KOPT-K1 (cell line): ENCODE measurements around the gene SLC7A5.

Source experiments
- H3K27ac ChIP-seq: fragments of 200-600 bp; sonication (generic); 2 replicates; pipeline ENCODE4 v1.5.1; 2016; ENCODE audit warnings: antibody characterized with exemption, mild to moderate bottlenecking, low read depth, low read length; ENCODE audit not compliant: poor library complexity, severe bottlenecking
- H3K36me3 ChIP-seq: fragments of 200-600 bp; sonication (generic); 2 replicates; pipeline ENCODE4 v1.5.1; 2017; ENCODE audit warnings: antibody characterized with exemption, mild to moderate bottlenecking, low read length, moderate library complexity; ENCODE audit not compliant: insufficient read depth
- H3K9me3 ChIP-seq: fragments of 200-600 bp; sonication (generic); 2 replicates; pipeline ENCODE4 v1.5.1; 2017; ENCODE audit warnings: antibody characterized with exemption, low read length, mild to moderate bottlenecking; ENCODE audit not compliant: insufficient read depth, poor library complexity, severe bottlenecking

The SLC7A5 gene

GRCh38 chr16:87846705-87847466, 22.4 kb downstream of the SLC7A5 start:
- Histone ChIP-seq H3K27ac (no peak overlapping the region), H3K36me3 (peaks cover 96% of the 10 kb centered on the region), H3K9me3 (no peaks in the 10 kb centered on the region)

DNA sequence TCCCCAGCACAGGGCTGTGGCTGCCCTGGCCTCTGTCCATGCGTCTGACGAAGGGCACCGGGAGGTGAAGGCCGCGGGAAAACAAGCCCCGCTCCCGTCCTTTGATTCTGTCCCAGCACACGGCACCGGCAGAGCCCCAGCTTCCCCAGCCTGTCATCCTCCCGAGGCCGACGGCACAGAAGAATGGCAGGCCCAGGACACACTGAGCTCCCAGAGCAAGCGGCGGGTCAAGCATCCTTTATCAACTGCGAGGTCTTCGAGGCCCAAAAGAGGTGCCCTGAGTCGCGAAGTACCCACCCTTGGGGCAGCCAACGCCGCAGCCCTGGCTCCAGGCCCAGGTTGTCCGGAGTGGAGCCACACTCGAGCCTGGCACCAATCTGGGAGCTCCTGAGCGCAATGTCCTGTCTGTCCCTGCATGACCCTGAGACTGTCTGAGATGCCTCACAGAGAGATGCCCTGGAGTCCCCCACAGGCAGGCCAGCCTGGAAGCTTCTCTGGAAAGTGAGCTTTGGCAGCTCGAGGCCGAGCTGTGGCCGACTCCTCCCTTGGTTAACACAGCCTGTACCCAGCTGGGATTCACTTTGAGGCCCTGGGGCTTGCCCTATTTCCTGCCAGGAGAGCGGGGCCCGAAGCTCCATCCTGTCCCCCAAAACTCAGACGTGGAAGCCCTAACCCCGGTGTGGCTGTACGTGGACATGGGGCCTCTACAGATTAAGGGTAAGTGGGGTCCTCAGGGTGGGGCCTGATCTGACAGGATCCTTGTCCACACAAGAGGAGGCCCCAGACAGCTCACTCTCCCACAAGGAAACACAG, 23.3 kb downstream of the SLC7A5 start:
- Histone ChIP-seq H3K27ac (no peak overlapping the region), H3K36me3 (peaks cover 96% of the 10 kb centered on the region), H3K9me3 (no peaks in the 10 kb centered on the region)

DNA sequence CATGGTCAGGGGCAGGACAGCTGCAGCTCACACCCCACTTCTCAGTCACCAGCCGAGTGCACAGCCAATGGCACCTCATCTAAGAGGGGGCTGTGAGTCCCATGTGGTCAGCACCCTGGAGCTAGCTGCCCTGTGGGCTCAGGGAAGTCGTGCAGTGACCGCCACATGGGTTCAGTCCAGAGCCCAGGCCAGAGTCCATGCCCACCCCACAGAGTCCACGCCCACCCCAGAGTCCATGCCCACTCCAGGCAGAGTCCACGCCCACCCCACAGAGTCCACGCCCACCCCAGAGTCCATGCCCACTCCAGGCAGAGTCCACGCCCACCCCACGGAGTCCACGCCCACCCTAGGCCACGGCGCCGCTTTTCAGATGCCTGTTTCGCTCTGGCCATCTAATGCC, 24.1 kb downstream of the SLC7A5 start:
- Histone ChIP-seq H3K27ac (no peak overlapping the region), H3K36me3 (peaks cover 96% of the 10 kb centered on the region), H3K9me3 (no peaks in the 10 kb centered on the region)

DNA sequence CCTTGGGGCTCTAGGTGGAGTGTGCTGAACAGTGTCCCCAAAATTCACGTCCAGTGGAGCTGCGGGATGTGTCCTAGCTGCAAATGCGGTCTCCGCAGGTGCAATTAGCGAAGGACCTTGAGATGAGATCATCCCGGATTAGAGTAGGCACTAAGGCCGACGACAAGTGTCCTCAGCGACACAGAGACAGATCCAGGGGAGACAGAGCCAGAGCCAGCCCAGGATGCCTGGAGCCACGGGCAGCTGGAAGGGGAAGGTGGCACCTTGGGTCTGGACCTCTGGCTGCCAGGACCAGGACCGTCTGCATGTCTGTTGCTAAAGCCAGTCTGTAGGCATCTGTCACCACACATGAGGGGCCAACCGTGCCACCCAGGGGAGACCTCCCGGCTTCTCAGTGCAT, 24.5 kb downstream of the SLC7A5 start:
- Histone ChIP-seq H3K27ac (no peak overlapping the region), H3K36me3 (peaks cover 96% of the 10 kb centered on the region)

GRCh38 chr16:87844120-87844733, 25.1 kb downstream of the SLC7A5 start:
- no peaks in the 10 kb centered on the region for H3K9me3 ChIP-seq
- peaks cover 96% of the 10 kb centered on the region for H3K36me3 ChIP-seq
- no peak overlapping the region for H3K27ac ChIP-seq

More for the DNA sequence above, 24.5 kb downstream of the SLC7A5 start:
- no peaks in the 10 kb centered on the region for H3K9me3 ChIP-seq

DNA sequence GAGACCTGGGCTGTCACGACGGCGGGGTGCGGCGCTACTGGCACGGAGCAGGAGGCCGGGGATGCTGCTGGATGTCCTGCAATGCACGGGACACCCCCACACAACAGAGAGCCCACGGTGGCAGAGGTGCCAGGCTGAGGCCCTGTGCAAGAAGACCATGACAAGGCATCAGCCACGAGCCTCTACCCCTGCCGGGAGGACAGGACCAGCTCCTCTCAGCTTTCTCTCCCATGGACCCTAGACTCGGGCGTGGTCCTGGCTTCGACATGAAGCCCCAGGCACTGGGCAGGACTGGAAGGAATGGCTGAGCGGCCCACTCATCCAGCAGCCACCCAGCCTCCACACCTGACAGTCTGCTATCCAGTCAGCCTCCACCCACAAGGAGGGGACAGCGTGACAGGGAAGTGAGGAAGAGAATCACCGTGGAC, 25.6 kb downstream of the SLC7A5 start:
- Histone ChIP-seq H3K27ac (no peak overlapping the region), H3K36me3 (peaks cover 96% of the 10 kb centered on the region), H3K9me3 (no peaks in the 10 kb centered on the region)

DNA sequence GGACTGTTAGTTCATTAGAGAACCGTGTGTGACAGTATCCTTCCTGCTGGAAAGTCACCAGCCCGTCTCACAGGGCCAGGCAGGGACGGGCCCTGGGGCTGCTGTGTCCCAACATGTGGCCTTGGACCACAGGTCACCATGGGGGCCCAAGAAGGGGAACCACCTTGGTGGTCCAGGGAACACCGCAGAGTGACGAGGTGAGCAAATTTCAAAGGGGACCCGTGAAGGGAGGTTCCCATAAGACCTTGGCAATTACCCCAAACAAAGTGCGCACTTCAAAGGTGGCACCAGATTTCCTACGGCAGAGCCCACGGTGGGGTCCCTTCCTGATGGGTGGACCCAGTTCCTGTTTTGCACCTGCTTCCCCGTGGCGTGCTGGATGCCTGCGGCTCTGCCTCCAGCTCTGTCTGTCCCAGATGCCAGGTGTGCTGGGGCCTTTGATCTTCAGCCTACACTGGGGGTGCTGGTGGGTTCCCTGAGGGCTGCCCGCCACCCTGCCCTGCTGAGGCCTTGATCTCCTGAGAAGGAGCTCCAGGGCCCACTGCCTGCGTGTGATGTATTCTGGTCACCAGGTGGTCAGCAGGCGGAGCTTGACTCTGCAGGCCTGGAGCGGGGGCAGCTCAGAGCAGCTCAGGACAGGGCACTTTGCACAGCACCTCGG, 27.0 kb downstream of the SLC7A5 start:
- Histone ChIP-seq H3K36me3 (peaks cover 96% of the 10 kb centered on the region), H3K9me3 (no peaks in the 10 kb centered on the region), H3K27ac (peak overlapping the region; percentile 43)

GRCh38 chr16:87841340-87842208, 27.7 kb downstream of the SLC7A5 start:
- peak overlapping the region; percentile 43 for H3K27ac ChIP-seq
- peaks cover 96% of the 10 kb centered on the region for H3K36me3 ChIP-seq
- H3K9me3 ChIP-seq, result no peaks in the 10 kb centered on the region

DNA sequence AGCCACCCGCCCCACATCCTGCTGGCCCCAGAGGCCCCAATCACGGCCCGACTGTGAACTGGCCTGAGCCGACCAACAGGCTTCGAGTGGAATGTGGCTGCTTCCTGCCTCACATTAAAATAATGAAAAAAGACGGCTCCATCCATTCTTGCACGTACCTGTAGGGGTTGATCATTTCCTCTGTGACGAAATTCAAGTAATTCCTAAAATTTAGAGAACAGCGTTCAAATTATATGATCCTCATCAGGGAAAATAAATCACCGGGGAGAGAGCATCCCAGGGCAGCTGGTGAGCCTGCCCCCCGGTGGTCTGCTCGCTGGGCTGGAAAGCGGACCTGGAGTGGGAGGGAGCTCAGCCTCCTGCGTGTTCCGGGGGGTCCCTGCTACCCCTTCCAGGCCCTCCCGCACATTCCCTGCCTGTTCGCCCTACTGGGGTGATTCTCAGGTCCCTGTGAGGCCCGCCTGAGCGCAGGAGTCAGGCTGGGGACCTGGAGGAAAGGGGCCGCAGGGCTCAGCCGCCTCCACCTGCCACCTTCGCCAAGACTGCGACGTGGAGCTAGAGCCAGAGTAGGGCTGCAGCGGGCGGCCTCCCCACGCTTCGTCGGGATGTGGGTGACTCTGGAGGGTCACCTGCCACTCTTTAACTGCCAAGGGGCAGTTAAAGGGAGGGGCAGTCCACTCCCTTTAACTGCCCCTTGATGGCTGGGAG, 28.9 kb downstream of the SLC7A5 start:
- Histone ChIP-seq H3K9me3 (no peaks in the 10 kb centered on the region), H3K27ac (no peak overlapping the region), H3K36me3 (peaks cover 96% of the 10 kb centered on the region)

DNA sequence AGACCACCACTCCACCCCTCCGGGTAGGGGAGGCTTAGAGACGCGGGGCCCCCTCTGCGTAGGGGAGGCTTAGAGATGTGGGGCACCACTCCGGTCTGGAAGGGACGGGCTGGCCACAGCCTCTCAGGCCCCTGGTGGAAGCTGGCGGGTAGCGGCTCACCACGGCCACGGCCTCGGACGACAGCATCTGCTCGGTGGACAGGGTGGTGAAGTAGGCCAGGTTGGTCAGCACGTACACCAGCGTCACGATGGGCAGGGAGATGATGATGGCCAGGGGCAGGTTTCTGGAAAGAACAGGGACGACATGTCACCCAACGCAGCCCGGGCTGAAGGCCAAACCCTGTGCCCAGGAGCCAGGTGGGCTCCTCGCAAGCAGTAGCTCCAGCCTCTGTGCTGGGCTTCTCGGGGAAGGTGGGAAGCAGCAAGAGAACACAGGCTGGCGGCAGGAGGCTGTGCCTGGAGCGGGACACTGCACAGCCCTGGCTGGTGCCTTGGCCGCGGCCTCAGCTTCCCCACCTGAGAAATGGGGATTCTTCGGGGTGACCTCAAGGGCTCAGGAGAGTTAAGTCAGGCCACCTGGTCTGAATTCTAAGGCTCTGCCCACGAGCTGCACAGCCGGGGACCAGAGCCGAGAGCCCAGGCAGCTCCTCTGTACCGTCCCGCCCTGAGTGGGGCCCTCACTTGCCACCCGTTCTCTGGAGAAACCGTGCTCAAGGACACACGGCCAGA, 29.6 kb downstream of the SLC7A5 start:
- Histone ChIP-seq H3K36me3 (peaks cover 96% of the 10 kb centered on the region), H3K9me3 (no peaks in the 10 kb centered on the region), H3K27ac (no peak overlapping the region)

DNA sequence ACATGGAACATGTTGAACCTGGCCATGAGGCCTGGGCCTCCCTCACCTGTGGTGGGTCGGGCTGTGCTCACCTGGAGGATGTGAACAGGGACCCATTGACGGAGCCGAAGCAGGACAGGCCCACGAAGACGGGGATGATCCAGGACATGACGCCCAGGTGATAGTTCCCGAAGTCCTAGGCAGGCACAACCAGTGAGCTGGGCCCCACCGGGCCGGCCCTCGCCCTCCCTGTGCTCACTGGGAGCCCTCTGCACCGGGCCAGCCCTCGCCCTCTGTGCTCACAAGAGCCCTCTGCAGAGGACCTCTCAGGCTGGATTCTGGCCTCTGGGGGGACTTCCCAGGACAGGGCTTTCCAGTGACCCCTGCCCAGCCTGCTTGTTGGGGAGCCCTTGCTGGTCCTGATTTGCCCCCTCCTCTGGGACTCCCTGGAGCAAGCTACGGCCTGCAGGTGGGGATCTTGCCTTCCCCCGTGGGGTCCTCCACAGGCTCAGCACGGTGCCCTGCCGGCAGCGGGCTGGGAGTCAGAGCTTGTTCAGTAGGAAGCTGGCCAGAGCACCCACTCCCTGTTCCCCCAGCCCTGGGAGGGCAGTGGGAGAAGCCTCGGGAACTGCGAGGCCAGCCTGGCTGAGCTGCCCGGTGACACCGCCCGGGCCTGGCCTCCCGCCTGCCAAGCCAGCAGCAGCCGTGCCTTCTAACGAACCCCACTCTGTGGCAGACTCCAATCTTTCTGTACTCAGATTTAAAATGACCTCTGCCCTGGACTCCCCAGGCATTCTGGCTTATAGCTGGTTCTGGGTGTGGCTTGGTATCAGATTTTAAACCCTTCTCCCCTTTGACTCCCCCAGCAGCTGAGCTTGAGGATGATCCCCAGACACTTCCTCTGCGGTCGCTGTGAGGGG, 30.4 kb downstream of the SLC7A5 start:
- Histone ChIP-seq H3K27ac (no peak overlapping the region), H3K9me3 (no peaks in the 10 kb centered on the region), H3K36me3 (peaks cover 96% of the 10 kb centered on the region)

DNA sequence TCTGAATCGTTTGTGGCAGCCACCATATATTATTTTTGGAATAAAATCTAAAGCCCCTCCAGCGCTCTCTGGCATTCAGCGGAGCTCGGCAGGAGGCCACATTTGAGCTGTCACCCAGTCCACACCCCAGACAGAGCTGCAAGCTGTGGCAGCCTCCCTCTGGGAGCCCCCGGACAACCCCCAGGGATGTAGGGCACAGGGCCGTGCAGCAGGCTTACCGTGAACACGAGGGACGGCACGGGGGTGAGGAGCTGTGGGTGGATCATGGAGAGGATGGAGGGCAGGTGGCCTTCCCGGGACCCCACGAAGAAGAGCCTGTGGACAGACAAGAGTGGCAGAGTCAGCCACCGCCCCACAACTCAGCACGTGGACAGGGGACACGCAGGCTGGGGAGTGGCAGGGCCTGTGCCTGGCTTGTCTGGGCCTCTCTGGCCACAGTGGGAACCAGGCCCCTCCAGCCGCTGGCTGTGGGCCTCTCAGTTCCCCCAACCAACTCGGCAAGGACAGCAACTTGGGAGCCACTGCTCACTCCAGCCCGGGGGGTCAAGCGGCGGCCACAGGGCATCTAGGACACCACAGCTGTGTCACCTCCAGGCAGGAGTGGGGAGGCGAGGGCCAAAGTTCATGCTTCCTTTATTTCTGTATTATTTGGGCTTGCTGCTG, 31.5 kb downstream of the SLC7A5 start:
- peaks cover 98% of the 10 kb centered on the region for H3K36me3 ChIP-seq
- H3K9me3 ChIP-seq, result no peaks in the 10 kb centered on the region
- H3K27ac ChIP-seq, result no peak overlapping the region
